GM21390 (cell line): ENCODE results near the gene TRPM4.
"Not testable (repeated sequence)": the region's sequence is repeated elsewhere in the genome, so short reads cannot be mapped to it uniquely, and the experiment has no call there.

ENCODE experiments used
- ATAC-seq: cut with Tn5 transposase; IDR thresholded peaks from one replicate; pipeline ENCODE4 v1.9.1; 2021; ENCODE audit not compliant: unreplicated experiment

TRPM4 gene

DNA sequence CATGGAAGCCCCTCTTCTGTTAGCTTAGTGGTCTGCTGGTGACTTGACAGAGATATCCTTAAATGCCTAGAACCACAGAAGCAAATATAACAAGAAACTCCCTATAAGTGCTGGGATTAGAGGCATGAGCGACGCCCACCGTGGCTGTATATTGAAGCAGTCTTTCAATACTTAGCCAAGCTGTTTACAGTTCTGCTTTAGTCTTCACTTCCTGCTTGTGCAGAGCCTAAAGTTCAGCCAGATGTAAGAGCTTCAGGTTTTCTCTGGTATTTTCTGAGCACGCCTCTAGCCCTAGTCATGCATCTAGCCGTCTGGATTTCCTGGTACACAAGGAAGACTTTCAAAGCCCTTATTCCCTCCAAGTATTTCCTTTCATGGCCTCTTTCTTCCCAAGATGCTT lies 28.5 kb downstream of the TRPM4 start:
- ATAC-seq = no peak

DNA sequence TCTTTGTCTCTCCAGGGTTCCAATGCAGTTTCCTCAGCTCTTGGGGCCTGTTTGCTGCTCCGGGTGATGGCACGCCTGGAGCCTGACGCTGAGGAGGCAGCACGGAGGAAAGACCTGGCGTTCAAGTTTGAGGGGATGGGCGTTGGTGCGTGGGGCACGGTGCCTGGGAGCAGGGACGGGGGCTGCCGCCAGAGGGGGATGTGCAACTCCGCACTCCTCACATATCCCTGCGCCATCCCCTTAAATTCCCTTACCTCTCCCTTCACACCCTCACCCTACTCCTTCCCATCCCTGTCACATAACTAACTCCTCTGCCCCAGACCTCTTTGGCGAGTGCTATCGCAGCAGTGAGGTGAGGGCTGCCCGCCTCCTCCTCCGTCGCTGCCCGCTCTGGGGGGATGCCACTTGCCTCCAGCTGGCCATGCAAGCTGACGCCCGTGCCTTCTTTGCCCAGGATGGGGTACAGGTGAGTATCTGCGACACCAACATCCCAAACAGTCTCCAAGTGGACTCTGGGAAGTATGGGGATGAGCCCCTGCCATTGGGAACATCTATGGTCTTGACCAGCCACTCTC lies 31.1 kb downstream of the TRPM4 start:
- ATAC-seq = no peak

DNA sequence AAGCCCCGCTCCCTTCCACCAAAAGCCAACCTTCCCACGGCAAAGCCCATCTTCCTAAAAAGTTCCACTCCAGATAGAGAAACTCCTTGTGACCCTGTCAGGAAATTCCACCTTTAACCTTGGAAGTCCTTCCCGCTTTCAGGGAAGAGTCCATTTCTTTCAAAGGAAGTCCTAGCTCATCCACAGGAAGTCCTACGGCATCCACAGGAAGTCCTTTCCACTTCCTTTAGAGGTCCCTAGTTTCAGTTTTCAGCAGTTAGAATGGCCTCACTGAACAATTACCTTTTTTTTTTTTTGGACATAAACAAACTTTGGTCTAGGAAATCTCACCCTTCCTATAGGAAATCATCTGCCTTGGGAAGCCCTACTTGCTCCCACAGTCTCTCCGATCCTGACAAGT lies 31.7 kb downstream of the TRPM4 start:
- ATAC-seq = no peak

DNA sequence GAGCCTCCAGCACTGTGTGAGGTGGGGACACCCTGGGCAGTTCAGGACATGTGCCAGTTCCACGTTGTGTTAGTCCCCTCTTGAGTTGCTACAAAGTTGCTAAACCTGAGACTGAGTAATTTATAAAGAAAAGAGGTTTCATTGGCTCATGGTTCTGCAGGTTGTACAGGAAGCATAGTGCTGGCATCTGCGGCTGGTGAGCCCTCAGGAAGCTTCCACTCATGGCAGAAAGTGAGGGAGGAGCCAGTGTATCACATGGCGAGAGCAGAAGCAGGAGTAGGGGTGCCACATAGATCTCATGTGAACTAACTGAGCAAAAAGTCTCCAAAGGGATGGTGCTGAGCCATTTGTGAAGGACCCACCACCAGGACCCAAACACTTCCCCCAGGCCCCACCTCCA lies 33.2 kb downstream of the TRPM4 start:
- ATAC-seq = no peak

DNA sequence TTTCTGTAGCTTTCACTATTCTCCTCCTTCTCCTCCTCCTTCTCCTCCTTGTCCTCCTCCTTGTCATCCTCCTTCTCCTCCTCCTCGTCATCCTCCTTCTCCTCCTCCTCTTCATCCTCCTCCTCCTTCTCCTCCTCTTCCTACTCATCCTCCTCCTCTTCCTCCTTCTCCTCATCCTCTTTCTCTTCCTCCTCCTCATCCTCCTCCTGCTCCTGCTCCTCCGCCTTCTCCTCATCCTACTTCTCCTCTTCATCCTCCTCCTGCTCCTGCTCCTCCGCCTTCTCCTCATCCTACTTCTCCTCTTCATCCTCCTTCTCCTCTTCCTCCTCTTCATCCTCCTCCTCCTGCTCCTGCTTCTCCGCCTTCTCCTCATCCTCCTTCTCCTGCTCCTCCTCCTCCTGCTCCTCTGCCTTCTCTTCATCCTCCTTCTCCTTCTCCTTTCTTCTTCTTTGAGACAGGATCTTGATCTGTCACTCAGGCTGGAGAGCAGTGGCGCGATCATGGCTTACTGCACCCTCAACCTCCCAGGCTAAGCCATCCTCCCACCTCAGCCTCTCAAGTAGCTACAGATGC lies 36.3 kb downstream of the TRPM4 start:
- no peak for ATAC-seq

DNA sequence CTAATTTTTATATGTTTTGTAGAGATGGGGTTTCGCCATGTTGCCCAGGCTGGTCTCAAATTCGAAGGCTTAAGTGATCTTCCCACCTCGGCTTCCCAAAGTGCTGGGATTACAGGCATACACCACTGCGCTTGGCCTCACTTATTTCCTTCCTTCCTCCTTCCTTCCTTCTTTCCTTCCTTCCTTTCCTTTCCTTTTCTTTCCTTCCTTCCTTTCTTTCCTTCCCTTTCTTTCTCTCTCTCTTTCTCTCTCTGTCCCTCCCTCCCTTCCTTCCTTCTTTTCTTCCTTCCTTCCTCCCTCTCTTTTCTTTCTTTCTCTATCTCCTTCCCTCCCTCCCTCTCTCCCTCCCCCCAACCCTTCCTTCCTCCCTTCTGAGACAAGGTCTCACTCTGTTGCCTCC lies 36.8 kb downstream of the TRPM4 start:
- no peak for ATAC-seq

DNA sequence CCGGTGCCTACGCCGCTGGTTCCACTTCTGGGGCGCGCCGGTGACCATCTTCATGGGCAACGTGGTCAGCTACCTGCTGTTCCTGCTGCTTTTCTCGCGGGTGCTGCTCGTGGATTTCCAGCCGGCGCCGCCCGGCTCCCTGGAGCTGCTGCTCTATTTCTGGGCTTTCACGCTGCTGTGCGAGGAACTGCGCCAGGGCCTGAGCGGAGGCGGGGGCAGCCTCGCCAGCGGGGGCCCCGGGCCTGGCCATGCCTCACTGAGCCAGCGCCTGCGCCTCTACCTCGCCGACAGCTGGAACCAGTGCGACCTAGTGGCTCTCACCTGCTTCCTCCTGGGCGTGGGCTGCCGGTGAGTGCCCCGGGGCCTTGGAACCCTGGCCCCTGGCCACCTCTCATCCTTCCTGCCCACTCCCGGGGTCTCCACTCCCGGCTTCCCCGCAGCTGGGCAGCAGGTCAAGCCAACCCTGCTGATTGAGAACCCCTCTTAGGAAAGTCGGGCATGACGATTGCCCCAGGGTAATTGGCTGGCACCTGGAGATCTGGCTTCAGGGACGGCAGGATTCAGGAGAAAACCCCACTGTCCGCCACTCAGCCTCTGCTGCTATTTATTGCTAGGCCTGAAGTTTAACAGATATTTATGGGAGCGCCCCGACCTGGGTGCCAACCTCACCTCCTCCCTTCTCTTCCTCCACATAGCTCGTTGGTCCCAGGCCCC lies 39.1 kb downstream of the TRPM4 start:
- ATAC-seq = no peak

DNA sequence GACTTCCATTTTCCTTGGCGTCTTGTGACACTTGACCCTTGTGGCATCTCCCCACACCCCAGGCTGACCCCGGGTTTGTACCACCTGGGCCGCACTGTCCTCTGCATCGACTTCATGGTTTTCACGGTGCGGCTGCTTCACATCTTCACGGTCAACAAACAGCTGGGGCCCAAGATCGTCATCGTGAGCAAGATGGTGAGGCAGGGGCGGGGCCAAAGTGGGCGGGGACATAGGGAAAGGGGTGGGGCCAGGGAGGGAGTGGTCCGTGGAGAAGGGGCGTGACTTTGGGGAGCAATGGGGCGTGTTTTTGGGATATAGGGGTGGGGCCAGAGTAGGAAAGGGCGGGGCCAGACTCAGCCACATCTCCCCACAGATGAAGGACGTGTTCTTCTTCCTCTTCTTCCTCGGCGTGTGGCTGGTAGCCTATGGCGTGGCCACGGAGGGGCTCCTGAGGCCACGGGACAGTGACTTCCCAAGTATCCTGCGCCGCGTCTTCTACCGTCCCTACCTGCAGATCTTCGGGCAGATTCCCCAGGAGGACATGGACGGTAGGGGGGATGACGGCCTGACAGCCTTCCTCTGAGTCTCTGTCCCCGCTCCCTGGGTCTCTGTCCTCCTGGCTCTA lies 42.8 kb downstream of the TRPM4 start:
- ATAC-seq = no peak

DNA sequence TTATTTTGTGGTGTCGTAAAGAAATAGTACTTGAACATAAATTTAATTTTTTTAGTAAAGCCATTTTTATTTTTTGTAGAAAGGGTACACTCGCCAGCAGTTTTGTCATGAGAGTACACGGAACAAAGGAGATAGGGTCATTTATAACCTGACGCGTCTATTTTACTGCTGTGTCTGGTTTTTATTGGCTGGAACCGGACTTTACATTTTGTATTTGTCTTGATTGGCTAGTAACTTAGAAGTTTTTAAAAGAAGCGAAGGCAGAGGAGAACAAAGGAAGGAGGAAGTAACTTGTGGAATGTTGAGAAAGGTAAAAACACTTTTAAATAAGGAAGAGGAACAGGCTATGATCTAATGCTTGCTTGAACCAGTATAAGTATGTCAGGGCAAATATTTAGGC lies 43.5 kb downstream of the TRPM4 start:
- ATAC-seq = no peak

DNA sequence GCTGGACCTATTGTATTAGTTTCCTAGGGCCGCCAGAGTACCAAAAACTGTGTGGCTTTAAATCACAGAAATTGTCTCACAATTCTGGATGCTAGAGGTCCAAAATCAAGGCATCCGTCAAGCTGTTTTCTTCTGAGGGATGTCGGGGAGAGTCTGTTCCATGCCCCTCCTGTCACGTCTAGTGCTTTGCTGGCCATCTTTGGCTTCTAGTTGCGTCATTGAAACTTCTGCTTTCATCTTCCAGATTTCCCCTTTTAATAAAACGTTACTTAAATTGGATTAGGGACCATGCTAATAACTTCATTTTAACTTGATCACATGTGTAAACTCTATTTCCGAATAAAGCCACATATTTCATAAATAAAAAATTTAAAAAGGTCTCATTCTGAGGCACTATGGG lies 47.5 kb downstream of the TRPM4 start:
- no peak for ATAC-seq

DNA sequence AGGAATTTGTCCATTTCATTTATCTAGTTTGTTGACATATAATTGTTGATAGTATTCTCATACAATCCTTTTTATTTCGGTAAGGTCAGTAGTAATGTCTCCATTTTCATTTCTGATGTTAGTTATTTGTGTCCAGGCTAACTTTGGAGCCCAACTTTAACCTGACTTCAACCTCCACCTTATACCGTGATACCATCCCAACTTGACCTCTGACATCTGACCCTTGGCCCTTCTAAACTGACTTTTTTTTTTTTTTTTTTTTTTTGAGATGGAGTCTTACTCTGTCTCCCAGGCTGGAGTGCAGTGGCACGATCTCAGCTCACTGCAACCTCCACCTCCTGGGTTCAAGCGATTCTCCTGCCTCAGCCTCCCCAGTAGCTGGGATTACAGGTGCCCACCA lies 51.9 kb downstream of the TRPM4 start:
- ATAC-seq = not testable (repeated sequence)

DNA sequence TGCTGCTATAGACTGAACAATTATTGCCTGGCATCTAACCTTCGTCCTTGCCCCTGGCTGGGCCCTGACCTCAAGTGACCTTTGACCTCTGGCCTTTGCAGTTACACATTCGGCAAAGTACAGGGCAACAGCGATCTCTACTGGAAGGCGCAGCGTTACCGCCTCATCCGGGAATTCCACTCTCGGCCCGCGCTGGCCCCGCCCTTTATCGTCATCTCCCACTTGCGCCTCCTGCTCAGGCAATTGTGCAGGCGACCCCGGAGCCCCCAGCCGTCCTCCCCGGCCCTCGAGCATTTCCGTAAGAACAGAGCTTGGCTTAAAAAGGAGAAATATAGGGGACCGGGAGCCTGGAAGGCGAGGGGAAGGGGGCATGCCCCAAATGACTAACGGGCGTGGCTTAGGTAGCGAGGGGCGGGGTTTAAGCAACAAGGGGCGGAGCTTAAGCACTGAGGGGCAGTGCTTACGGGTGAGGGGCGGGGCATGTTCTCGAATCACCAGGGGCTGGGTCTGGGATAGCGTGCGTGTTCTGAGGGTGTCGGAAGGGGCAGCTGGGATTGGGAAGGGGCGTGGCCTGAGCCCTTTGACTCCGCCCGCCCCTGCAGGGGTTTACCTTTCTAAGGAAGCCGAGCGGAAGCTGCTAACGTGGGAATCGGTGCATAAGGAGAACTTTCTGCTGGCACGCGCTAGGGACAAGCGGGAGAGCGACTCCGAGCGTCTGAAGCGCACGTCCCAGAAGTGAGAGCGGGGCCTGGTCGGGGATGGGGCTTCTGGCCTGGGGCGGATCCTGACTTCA lies 52.7 kb downstream of the TRPM4 start:
- ATAC-seq = no peak

DNA sequence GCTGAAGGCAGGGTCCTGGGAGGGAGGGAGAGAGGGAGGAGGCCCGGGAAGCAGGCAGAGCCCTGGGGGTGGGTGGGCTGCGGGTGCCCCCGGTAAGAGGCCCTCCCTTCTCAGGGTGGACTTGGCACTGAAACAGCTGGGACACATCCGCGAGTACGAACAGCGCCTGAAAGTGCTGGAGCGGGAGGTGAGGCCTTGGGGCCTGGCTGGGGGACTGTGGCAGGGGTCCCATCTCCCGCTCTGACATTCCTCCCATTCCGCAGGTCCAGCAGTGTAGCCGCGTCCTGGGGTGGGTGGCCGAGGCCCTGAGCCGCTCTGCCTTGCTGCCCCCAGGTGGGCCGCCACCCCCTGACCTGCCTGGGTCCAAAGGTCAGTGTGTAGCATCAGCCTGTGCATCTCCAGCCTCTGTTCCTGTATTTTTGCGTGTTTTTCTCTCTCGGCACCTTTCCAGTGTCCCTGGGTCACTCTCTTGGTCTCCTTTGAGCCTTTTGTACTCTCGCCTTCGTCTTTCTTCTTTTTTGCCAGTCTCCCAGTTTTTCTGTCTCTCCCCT lies 53.4 kb downstream of the TRPM4 start:
- ATAC-seq = no peak

DNA sequence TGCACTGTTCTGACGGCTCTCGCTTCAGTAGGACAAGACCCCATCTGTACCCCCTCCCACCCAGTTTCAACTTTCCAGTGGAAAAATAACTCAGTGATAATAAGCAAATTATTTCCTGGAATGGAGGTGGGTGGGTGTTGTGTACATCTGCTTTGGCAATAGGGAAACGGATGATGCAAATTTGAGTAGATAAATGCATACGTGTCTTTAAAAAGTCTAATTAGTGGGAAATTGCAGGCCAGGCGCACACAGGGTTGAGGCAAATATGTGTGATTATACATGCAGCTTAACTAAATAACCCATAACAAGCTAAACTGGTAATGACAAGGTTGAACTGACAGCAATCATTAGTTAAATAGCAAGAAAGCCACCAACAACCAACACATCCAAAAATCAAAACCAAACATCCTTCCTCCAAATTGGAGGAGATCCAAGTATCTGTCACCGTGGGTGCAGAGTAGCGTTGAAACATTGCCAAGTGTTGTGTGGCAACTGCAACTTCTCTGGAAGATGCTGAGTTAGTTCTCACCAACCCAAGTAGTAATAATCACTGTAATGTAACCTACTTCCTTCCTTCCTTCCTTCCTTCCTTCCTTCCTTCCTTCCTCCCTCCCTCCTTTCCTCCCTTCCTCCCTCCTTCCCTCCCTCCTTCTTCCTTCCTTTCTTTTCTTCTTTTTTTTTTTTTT lies 54.6 kb downstream of the TRPM4 start:
- no peak for ATAC-seq

DNA sequence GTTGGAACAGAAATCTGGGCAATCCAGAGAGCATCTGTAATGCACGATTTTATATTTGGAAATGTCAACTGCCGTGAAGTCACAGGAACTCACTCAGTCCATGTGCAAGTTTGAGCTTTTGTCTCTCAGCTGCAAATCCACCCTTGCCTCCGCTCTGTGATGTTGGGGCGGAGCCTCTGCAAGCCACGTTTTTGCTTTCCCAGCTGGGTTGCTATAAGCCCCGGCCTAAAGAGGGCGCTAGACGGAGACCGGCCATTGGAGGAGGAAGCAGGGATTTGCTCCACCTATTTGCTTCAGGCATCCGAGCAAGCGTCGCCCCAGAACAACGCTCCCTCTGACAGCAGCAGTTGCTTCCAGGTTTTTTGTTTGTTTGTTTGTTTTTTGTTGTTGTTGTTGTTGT lies 56.2 kb downstream of the TRPM4 start:
- ATAC-seq = no peak

DNA sequence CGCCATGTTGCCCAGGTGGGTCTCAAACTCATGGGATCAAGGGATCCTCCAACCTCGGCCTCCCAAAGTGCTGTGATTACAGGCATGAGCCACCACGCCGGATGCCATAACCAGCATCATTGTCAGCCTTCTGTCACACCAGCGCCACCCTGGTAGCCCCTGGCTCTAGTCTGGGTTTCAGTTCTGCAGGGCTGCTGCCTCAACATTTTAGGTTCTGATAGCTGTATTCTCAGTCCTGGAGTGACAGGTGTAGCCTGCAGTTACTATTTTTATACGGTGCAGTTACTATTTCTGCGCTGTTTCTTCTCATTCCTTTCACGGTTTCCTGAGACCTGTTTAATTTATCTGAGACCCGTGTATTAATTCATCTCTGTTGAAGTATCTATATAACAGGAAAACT lies 57.1 kb downstream of the TRPM4 start:
- no peak for ATAC-seq

DNA sequence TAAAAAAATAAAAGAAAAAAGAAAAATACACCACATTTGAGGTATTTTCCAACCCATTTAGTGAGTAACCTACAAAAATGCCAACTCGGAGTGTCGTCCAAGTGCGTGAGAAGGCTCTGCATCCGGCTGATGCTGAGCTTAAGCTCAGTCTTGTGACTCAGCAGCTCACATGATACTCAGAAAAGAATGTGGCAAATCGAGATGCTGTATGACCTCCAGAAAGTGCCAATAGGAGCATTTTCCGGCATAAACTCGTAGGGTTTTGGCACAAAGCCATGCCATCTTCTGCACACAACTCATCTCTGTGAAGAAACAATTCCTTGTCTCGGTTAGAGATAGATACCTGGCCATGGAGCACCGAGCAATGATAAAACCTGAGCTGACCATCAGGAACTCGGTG lies 58.5 kb downstream of the TRPM4 start:
- ATAC-seq = no peak

DNA sequence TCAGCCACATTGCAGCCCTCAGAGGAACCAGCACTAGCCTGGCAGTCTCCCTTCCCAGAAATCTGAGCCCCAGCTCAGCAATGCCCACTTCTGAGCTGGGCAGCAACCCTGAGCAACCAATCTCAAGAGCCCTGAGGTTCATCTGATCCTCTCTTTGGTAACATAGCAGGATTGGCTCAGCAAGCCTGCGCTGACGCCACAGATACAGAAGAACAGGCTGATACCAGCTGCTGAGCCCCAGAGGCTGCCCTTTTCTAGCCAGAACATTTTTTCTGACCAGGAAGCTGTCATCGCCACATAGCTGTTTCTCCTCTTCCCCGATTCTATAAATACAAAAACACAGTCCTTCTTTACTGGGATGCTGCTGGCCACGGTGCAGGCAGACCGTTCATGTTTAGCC lies 59.8 kb downstream of the TRPM4 start:
- ATAC-seq = no peak

DNA sequence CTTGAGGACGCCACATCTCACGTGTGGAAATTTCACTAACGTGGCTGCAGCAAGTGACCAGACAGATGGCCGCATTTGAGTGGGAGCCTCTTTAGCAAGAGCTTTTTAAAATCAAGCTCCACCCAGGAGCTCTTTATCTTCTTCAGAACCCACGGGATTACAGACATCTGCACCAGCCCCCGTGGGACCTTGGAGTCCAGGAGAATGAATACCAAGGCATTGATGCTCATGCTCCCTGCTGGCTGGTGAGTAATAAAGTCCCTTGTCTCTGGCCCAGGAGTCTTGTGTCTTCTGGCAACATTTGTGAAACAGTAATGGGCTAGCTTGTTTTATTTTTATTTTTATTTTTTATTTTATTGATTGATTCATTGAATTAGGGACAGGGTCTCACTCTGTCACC lies 64.4 kb downstream of the TRPM4 start:
- ATAC-seq = no peak

DNA sequence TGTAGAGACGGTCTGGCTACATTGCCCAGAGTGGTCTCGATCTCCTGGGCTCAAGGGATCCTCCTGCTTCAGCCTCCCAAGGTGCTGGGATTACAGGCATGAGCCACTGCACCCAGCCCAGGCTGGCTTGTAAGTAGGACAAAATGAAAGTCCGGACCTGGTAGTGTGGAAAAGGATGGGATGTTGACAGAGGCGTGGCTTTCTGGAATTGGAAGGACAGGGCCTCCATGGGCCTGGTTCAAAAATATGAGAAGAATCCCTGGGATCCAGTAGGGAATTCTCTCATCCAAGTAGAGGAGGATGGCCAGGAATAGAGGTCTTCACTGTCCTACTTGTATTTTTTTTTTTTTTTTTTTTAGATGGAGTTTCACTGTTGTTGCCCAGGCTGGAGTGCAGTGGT lies 64.9 kb downstream of the TRPM4 start:
- no peak for ATAC-seq

DNA sequence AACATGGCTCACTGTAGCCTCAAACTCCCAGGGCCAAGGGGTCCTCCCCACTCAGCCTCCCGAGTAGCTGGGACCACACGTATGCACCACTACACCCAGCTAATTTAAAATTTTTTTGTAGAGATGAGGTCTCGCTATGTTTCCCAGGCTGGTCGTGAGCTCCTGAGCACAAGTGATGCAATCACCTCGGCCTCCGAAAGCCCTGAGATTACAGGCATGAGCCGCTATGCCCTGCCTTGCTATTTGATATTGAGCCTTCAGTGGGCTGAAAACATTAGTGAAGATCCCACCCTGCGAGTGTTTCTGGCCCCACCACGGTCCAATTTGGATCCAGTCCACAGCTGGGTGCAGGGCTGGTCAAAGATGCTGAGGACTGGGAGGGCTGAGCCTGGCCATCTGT lies 65.9 kb downstream of the TRPM4 start:
- ATAC-seq = no peak
